NAMALWA (cell line): Measurements from ENCODE around the gene OSBP2.
A peak's percentile ranks its signal among the peaks of the same experiment; 100 is the strongest.

ENCODE experiments used
- DNase-seq: peaks from one replicate; pipeline ENCODE4 v3.0.0-alpha.2; 2015; ENCODE audit warnings: low spot score

Gene OSBP2

DNA sequence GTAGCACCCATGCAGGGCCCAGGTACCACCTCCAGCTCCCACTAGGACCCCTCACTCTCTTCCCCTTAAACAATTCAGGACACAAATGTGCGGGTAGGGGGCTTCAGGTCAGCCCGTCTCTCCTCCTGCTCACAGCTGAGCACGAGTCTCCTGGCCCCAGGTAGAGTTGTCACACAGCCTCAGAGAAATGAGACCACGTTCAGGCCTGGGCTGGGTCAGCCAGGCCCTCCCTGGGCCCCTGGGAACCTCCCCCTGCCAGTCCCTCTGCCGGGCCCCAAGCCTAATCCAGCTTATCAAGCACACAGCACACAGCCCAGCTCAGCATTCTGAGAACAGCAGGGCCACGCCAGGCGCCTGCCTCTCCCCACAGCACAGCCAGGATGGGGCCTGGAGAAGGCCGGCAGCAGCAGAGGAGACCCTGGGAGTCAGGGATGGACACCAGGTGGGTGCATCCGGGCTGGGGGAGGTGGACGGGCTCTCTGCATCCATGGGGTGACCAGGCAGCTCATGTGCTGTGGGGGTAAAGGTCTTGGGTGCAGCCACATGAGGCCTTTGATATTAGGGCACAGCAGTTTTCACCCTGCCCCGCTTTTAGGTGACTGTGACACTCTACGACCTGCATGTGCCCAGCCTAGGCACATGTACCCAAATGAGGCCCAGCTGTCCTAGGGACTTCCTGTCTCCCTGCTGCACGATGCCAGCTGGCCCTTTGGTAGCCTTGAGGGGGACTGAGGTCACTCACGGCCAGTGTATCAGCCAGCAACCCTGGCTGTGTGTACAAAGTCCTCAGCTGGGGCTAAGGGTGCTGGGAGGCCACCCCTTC, 186.9 kb downstream of the OSBP2 start:
- DNase-seq = no peak

GRCh38 chr22:30882184-30882717, 187.6 kb downstream of the OSBP2 start:
- DNase-seq = no peak

DNA sequence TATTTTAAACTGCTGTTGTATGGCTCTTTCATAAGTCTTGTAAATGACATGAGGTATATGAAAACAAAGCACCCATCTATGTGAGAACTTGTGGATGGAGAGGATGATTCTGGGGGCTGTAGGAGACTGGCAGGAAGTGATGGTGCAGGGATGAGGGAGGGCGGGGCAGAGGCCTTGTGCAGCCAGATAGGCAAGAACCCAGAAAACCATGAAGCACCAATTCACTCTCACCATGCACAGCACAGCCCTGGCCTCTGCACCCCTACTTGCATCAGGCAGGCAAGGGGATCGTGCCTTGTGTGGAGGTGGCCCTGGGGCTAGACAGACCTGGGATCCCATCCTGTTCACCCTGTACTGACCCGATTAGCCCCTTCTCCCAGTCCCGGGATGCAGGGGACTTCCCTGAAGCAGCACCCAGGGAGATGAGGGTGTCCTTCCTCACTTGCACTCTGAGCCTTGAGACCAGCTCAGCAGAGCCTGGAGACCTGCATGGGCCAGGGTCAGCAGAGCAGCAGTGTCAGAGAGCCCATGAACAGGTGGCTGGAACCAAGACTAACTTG, 188.4 kb downstream of the OSBP2 start:
- no peak for DNase-seq

- no peak for DNase-seq
Observed at GRCh38 chr22:30883586-30884145, 189.0 kb downstream of the OSBP2 start.

GRCh38 chr22:30884211-30885000, 189.7 kb downstream of the OSBP2 start:
- no peak for DNase-seq

DNA sequence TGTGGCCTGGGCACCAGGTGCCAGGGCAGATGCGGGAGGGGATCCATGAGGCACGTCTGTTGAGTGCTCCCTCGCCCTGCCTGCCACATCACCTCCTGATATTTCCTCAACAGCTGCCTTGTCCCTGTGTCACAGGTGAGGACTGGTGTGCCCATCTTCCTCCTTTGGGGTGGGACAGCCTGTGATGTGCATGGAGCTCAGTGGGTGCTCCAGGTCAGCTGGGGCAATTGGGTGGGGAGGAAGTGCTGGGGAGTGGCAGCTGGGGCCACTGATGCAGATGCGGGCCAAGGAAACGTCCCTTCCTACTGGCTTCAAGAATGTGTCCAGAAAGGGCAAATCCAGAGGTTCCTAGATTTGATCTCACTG, 190.3 kb downstream of the OSBP2 start:
- no peak for DNase-seq

- no peak for DNase-seq
Observed at GRCh38 chr22:30885591-30885990, 190.9 kb downstream of the OSBP2 start.

DNA sequence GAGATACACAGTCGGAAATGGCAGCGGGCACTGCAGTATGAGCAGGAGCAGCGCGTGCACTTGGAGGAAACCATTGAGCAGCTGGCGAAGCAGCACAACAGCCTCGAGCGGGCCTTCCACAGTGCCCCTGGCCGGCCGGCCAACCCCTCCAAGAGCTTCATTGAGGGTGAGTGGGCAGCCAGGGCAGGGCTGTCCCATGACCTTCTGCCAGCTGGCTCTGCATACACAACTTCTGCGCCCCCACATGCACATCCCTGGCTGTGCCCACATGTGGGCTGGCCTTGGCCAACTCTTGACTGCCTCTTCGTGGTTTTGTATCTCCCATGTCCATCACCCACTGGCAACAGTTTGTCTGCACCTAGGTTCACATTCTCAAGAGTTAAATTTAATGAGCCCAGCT, 192.8 kb downstream of the OSBP2 start:
- no peak for DNase-seq

DNA sequence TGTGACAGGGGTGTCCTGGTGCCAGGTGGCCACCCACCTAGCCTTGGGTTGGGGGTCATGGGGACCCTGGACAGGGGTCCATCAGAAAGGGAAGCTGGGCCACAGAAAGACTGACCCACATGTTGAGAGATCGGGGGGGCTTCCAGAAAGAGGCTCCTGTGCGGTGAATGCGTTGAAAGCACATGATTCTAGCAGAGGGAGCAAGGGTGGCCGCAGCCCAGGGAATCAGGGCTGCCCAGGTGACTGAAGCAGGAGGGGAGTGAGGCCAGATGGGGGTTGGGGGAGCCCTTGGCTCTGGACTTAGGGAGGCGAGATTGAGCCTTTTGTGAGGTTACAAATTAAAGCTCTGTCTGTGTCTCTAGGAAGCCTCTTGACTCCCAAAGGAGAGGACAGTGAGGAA, 193.2 kb downstream of the OSBP2 start:
- no peak for DNase-seq

DNA sequence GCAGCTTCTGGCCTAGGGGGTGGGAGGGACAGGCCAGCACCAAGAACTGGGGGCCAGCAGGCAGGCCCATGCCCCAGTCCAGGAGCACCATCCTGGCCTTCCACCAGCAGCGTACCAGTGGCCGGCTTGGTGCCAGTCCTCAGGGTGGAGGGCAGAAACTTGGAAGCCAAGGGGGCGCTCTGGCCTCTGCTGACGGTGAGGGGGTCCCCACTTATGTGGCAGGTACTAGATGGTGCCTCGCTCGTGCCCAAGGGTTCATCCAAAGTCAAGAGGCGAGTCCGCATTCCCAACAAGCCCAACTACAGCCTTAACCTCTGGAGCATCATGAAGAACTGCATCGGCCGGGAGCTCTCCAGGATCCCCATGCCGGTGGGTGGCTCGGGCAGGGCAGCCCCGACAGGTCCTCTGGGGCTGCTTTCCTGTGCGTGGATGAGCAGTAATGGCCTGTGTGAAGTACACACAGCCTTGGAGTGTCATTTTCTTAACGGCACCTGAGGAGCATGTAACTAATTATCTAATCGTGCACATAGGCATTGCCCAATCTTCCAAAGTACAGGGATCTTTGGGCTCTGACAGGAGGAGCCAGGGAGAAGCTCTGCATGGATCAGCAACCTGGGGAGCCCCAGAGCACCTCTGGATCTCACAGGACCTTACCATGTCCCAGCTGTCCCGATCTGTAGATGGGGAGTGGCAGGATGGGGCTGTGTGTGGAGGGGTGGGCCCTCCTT, 194.8 kb downstream of the OSBP2 start:
- DNase-seq = no peak

DNA sequence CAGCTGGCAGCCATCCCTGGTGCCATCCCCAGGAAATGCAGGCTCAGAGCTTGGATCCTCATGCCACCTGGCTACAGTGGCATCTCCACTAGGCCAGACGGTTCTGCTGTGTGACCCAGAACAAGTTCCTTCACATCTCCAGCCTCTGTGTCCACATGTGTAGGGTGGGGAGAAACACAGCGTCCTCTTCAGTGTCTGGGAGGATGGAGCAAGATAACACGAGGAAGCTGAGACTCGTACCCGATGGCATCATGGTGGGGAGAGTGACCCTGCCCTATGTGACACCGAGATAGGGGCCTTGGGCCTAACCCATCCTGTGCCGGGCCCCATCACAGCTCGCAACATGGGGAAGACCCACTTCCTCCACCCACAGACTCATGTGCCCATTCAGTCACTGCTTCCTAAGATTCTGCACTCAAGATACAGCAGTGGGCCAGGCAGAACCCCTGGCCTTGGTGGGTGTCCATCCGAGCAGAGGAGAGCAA, 195.4 kb downstream of the OSBP2 start:
- no peak for DNase-seq

GRCh38 chr22:30890686-30891442, 196.2 kb downstream of the OSBP2 start:
- peak; percentile 47 for DNase-seq

DNA sequence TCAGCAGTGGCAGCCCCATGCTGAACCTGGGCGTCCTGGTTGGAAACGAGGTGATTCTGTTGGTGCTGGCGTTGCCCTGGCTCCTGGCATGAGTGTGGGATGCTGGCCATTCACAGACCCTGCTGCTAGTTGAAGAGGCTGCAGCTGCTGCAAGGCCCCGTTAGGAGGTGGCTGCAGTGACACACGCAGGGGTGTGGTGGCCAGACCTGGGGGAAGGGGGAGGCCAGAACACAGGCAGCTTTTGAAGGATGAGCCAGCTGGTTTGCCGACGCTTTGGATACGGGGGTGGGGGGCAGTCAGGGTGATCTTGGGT, 196.7 kb downstream of the OSBP2 start:
- DNase-seq = no peak

DNA sequence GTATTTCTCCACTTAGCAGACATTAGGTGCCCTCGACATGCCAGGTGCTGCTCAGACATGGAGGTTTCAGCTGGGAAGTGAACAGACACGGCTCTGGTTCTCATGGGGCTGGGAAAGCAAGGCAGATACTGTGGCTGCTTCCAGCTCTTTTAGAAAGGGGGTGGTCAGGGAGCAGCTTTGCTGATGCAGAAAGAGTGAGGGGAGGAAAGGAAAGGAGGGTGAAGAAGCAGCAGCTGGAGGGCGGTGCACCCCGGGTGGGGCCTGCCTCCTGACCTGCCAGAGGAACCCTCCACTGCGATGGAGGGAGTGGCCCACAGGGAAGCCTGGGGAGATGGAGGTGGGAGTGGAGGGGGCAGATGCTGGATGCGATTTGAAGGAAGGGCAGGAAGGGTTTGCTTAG, 197.1 kb downstream of the OSBP2 start:
- no peak for DNase-seq

- no peak for DNase-seq
Observed at GRCh38 chr22:30892286-30892685, 197.6 kb downstream of the OSBP2 start.

DNA sequence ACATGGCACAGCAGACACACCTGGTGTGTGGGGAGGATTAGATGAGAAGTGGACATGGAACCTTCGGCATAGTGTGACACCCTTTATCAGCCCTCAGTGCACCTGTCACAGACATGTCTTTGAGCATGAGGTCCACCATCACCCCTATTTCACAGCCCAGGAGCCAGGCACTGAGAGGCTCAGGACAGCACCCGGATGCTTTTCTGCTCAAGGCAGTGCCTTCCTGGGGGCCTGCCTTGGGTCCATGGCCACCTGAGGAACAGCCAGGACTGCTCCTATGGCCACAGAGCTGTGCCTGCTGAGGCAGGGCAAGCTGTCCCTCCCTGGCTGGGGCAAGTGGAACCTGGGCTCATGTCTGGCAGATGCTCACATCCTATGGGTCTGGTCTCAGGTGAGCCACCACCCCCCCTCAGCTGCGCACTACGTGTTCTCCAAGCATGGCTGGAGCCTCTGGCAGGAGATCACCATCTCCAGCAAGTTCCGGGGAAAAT, 198.1 kb downstream of the OSBP2 start:
- DNase-seq = no peak

DNA sequence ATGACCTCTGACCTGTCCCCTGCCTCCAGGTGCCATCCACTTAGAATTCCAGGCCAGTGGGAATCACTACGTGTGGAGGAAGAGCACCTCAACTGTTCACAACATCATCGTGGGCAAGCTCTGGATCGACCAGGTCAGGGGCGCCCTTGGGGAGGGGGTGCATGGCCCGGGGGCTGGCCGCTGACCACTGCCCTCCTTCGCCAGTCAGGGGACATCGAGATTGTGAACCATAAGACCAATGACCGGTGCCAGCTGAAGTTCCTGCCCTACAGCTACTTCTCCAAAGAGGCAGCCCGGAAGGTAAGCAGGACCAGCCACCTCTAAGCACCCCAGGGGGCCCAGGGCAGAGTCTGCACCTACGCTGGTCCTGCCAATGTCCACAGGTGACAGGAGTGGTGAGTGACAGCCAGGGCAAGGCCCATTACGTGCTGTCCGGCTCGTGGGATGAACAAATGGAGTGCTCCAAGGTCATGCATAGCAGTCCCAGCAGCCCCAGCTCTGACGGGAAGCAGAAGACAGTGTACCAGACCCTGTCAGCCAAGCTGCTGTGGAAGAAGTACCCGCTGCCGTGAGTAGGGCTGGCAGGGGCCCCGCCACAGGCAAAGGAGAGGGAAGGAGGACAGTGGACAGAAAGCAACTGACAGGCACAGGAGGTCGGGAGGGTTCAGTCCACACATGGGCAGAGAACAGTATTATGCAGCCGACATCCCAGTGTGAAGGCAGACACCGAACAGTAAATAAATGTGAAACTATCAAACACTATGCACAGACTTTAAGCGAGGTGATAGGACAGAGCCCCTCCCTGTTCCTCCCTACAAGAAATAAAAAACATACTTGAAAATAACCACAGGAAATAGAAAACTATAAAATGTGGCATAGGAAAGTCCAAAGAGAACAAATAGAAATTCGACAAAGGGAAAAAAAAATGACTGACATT, 199.0 kb downstream of the OSBP2 start:
- DNase-seq = no peak

DNA sequence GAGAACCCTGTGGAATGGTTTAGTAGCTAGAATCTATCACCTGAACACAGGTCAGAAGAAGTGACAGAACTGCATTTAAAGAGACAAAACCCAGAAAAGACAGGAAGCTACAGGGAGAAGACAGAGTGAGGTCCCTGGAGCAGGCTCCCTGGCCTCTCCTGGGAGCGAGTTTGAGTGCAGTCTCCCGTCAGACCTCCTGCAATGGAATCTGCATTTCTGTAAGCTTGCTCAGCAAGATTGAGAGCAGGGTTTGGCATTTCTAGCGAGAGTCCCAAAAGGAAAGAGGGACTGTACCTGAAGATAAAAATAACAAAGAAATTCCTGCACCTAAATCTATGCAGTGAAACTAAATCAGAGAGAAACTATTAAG, 199.7 kb downstream of the OSBP2 start:
- DNase-seq = no peak

GRCh38 chr22:30902496-30903357, 208.1 kb downstream of the OSBP2 start:
- peak; percentile 16 for DNase-seq
